Measurements from ENCODE around the gene KDM5A. TPM values are rescaled to one million over a fixed set of nuclear protein-coding genes. Genes with fewer than 3 reads are reported as not detected.
"Not testable (repeated sequence)": the region's sequence is repeated elsewhere in the genome, so short reads cannot be mapped to it uniquely, and the experiment has no call there.

Gene KDM5A
- total and polyA plus RNA-seq, 11 donors = 4.7 to 55.6 (median 31.2) TPM

- TF ChIP-seq POLR2A (IDR thresholded peaks at IDR 0.05) = no peak
- TF ChIP-seq, protein P1, sequence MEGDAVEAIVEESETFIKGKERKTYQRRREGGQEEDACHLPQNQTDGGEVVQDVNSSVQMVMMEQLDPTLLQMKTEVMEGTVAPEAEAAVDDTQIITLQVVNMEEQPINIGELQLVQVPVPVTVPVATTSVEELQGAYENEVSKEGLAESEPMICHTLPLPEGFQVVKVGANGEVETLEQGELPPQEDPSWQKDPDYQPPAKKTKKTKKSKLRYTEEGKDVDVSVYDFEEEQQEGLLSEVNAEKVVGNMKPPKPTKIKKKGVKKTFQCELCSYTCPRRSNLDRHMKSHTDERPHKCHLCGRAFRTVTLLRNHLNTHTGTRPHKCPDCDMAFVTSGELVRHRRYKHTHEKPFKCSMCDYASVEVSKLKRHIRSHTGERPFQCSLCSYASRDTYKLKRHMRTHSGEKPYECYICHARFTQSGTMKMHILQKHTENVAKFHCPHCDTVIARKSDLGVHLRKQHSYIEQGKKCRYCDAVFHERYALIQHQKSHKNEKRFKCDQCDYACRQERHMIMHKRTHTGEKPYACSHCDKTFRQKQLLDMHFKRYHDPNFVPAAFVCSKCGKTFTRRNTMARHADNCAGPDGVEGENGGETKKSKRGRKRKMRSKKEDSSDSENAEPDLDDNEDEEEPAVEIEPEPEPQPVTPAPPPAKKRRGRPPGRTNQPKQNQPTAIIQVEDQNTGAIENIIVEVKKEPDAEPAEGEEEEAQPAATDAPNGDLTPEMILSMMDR (IDR thresholded peaks at IDR 0.05) = no peak
- intact Hi-C loops (cut with DNase I) = no loop called here
- no peaks in the 10 kb centered on the region for H3K4me1 ChIP-seq
- H3K36me3 ChIP-seq = peaks cover 0 to 100% (median 98%) of the 10 kb centered on the region in 9 donors
- H3K27ac ChIP-seq = no peak overlapping the region
- no peaks in the 10 kb centered on the region for H3K9me3 ChIP-seq
- no peak for DNase-seq
- 85 to 91% (median 89%) methylated on average over 2 of the region's 2 CpGs for WGBS, 4 donors
- no peaks in the 10 kb centered on the region for H3K27me3 ChIP-seq
- no peak overlapping the region for H3K4me3 ChIP-seq
- no peak for ATAC-seq
Observed at GRCh38 chr12:308511-308910, 80.6 kb downstream of the KDM5A start.

DNA sequence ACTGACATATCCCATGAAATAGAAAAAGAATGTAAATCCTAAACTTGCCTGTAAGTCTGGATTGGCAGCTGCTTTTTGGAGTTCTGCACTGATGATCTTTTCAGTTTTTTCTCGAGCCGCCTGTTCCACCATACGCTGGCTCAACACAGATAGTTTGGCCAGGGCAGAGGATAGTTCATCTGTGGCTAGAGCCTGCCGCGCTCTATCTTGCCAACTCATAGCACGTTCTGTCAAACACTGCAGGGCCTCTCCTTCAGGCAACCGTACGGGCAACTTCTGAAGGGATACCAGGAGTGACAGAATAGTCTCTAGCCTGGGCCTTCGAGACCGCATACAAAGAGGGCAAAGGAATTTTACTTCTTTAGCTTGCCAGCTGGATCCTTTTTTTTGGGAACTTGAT lies 81.7 kb downstream of the KDM5A start:
- WGBS, 4 donors = 95 to 97% (median 96%) methylated on average over 10 of the region's 10 CpGs
- intact Hi-C loops (cut with DNase I) = no loop called here
- ATAC-seq = no peak

DNA sequence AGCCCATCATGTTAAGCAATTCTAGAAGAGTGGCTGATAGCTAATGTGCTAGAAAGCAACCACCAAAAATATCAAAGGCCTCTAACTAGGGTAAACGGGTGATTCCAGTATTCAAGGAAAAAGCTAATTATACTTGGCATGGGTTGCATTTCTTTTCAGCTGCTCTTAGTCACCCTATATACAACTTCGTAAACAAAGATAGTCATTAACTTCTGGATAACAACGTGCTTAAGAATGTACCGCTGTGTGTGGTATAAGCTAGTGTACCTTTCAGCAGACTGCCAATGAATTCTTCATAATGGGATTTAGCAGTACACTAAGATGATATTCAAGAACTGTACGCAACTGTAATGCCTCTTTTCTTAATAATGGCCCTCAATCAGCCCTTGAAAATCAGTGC lies 84.3 kb downstream of the KDM5A start:
- no peak overlapping the region for H3K27ac ChIP-seq
- H3K4me3 ChIP-seq = no peak overlapping the region
- peaks cover 0 to 22% (median 0%) of the 10 kb centered on the region in 12 donors for H3K9me3 ChIP-seq
- ATAC-seq = no peak
- no peak for TF ChIP-seq POLR2A (IDR thresholded peaks at IDR 0.05)
- TF ChIP-seq, protein P1 (IDR thresholded peaks at IDR 0.05) = no peak
- no peaks in the 10 kb centered on the region for H3K27me3 ChIP-seq
- H3K36me3 ChIP-seq = peaks cover 0 to 84% (median 76%) of the 10 kb centered on the region in 9 donors
- DNase-seq = no peak
- intact Hi-C loops (cut with DNase I) = no loop called here
- WGBS, 4 donors = 83 to 90% (median 87%) methylated on average over 5 of the region's 5 CpGs
- no peaks in the 10 kb centered on the region for H3K4me1 ChIP-seq

More for the DNA sequence above, 81.7 kb downstream of the KDM5A start:
- no peak for DNase-seq
- H3K36me3 ChIP-seq = peaks cover 0 to 99% (median 97%) of the 10 kb centered on the region in 9 donors
- no peak overlapping the region for H3K27ac ChIP-seq
- H3K27me3 ChIP-seq = no peaks in the 10 kb centered on the region
- TF ChIP-seq, protein P1 (IDR thresholded peaks at IDR 0.05) = no peak
- no peak for TF ChIP-seq POLR2A (IDR thresholded peaks at IDR 0.05)
- peaks cover 0 to 3% (median 0%) of the 10 kb centered on the region in 12 donors for H3K9me3 ChIP-seq
- H3K4me3 ChIP-seq = no peak overlapping the region
- no peaks in the 10 kb centered on the region for H3K4me1 ChIP-seq

GRCh38 chr12:302766-303165 lies 86.4 kb downstream of the KDM5A start:
- ATAC-seq; intact Hi-C loops (cut with DNase I); H3K27ac ChIP-seq; DNase-seq; H3K4me3 ChIP-seq; H3K27me3 ChIP-seq; H3K4me1 ChIP-seq: not testable (repeated sequence)
- Histone ChIP-seq H3K36me3 (peaks cover 0 to 77% (median 59%) of the 10 kb centered on the region in 9 donors), H3K9me3 (peaks cover 0 to 35% (median 0%) of the 10 kb centered on the region in 12 donors)
- 77 to 92% (median 84%) methylated on average over 3 of the region's 3 CpGs for WGBS, 4 donors

DNA sequence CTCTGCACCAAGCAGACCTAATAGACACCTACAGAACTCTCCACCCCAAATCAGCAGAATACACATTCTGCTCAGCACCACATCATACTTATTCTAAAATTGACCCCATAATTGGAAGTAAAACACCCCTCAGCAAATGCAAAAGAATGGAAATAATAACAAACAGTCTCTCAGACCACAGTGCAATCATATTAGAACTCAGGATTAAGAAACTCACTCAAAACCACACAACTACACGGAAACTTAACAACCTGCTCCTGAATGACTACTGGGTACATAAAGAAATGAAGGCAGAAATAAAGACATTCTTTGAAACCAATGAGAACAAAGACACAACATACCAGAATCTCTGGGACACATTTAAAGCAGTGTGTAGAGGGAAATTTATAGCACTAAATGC lies 89.0 kb downstream of the KDM5A start:
- H3K9me3 ChIP-seq = peaks cover 0 to 35% (median 0%) of the 10 kb centered on the region in 12 donors
- DNase-seq; ATAC-seq; intact Hi-C loops (cut with DNase I); H3K27ac ChIP-seq; H3K27me3 ChIP-seq; H3K4me3 ChIP-seq; H3K4me1 ChIP-seq: not testable (repeated sequence)
- H3K36me3 ChIP-seq = peaks cover 0 to 77% (median 59%) of the 10 kb centered on the region in 9 donors
- WGBS, 4 donors = 92 to 97% (median 95%) methylated on average over 1 of the region's 1 CpG

DNA sequence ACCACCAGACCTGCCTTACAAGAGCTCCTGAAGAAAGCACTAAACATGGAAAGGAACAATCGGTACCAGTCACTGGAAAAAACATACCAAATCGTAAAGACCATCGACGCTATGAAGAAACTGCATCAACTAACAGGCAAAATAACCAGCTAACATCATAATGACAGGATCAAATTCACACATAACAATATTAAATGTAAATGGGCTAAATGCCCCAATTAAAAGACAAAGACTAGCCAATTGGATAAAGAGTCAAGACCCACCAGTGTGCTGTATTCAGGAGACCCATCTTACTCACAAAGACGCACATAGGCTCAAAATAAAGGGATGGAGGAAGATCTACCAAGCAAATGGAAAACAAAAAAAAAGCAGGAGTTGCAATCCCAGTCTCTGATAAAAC lies 89.6 kb downstream of the KDM5A start:
- ATAC-seq; H3K4me1 ChIP-seq; H3K4me3 ChIP-seq; H3K27ac ChIP-seq; H3K27me3 ChIP-seq; DNase-seq; intact Hi-C loops (cut with DNase I): not testable (repeated sequence)
- Histone ChIP-seq H3K36me3 (peaks cover 0 to 77% (median 59%) of the 10 kb centered on the region in 9 donors), H3K9me3 (peaks cover 0 to 35% (median 0%) of the 10 kb centered on the region in 12 donors)
- WGBS, 4 donors = 87 to 99% (median 94%) methylated on average over 5 of the region's 5 CpGs

GRCh38 chr12:298059-298458 lies 91.1 kb downstream of the KDM5A start:
- H3K9me3 ChIP-seq = peaks cover 0 to 35% (median 0%) of the 10 kb centered on the region in 12 donors
- DNase-seq = peak in 1 of 5 donors; percentile 8
- ATAC-seq; H3K27ac ChIP-seq; intact Hi-C loops (cut with DNase I); H3K27me3 ChIP-seq; H3K4me3 ChIP-seq; H3K4me1 ChIP-seq: not testable (repeated sequence)
- 81 to 85% (median 83%) methylated on average over 8 of the region's 8 CpGs for WGBS, 4 donors
- peaks cover 0 to 77% (median 58%) of the 10 kb centered on the region in 9 donors for H3K36me3 ChIP-seq

Measured in heart left ventricle (tissue), 16 donors.